HL-60 (cell line): ENCODE results near the gene ZNF800.

Source experiments
- GABPA ChIP-seq: IDR thresholded peaks from 2 replicates; pipeline ENCODE4 v1.6.1; 2012; ENCODE audit warnings: low read depth
- TF ChIP-seq, protein P1 (sequence below): IDR thresholded peaks from one replicate; pipeline ENCODE4 v1.5.1; 2011; ENCODE audit warnings: low read length, control low read depth, inconsistent platforms; ENCODE audit not compliant: insufficient read depth

DNA sequence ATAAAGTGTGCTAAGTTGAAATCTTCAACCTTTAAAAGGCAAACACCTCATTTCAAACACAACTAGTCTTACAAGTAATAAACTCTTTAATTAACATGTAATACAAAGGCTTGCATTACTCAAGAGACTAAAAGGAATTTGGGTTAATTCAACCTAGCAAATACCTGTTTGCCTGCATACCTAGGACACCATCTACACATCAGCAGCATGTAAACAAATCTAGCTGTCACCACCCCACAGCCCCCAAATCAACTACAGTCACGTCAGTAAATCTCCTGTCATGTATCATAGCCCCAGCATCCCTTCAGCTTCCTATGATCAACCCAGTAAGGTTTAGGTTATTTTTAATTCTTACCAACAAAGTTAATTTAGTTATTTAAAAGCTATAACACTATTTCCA is 33.5 kb downstream of the ZNF800 start:
- TF ChIP-seq, protein P1, sequence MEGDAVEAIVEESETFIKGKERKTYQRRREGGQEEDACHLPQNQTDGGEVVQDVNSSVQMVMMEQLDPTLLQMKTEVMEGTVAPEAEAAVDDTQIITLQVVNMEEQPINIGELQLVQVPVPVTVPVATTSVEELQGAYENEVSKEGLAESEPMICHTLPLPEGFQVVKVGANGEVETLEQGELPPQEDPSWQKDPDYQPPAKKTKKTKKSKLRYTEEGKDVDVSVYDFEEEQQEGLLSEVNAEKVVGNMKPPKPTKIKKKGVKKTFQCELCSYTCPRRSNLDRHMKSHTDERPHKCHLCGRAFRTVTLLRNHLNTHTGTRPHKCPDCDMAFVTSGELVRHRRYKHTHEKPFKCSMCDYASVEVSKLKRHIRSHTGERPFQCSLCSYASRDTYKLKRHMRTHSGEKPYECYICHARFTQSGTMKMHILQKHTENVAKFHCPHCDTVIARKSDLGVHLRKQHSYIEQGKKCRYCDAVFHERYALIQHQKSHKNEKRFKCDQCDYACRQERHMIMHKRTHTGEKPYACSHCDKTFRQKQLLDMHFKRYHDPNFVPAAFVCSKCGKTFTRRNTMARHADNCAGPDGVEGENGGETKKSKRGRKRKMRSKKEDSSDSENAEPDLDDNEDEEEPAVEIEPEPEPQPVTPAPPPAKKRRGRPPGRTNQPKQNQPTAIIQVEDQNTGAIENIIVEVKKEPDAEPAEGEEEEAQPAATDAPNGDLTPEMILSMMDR: no peak
- no peak for TF ChIP-seq GABPA
